GM15510 (cell line): ENCODE data around the gene USE1.
A peak's percentile ranks its signal among the peaks of the same experiment; 100 is the strongest.

Experiments used
- POLR2A ChIP-seq: IDR thresholded peaks from 3 replicates; pipeline ENCODE4 v1.6.1; 2011; ENCODE audit warnings: borderline replicate concordance; ENCODE audit not compliant: insufficient read length; ENCODE audit errors: extremely low read depth

USE1 gene

DNA sequence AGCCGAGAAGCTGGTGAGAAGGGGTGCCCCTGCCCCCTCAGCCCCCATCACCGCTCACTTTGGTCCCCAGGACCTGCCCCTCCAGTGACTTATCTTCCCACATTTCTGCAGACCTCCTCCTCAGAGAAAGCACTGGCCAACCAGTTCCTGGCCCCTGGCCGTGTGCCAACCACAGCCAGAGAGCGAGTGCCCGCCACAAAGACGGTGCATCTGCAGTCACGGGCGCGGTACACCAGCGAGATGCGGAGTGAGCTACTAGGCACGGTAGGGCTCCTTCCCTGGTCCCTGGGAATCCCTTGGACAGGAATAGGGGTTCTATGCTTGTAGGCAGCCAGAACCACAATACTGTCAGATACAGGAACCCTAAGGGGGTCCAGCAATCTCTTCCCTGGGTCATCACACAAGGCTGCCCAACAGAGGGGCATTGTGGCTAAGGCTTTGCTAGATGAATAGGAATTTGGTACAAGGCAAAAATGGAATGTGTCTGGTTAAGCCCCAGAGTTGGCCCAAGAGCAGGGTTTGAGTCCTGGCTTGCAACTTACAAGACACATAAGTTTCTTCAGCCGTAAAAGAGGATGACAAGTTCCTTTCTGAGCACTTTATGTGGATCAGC is 1.0 kb downstream of the USE1 start:
- no peak for TF ChIP-seq POLR2A

DNA sequence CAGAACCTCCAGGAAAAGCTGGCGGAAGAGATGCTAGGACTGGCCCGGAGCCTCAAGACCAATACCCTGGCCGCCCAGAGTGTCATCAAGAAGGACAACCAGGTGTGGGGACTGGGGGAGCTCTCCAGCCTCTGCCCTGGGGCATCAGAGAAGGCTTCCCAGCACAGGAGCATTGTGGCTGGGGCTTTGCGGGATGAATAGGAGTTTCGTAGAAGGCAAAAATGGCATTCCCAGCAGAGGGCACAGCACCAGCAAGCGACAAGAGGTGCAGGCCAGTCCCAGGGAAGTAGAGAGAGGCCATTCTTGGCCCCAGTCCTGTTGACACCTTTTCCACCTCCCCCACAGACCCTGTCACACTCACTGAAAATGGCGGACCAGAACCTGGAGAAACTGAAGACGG is 4.1 kb downstream of the USE1 start:
- no peak for TF ChIP-seq POLR2A

DNA sequence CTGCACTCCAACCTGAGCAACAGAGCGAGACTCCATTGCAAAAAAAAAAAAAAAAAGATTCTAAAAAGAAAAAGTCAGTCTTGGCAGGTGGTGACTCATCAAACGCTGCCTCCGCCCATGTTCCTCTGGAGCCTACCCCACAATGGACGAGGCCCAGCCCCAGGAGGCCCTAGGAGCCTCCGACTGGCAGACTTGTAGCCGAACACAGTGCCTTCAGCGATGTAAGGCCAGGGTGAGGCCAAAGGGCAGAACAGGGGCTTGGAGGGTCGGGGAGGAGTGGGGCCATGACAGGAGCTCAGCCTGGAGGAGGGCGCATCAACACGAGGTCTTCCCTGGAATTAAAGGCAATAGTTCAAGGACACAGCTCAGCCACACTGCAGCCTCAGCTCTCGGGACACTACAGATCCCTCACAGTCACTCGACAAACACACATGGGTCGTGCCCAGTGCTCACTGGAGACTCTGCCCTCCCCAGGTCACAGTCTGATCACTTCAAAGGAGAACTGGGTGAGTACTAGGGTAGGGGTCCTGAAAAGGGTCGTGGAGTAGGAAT is 5.1 kb downstream of the USE1 start:
- no peak for TF ChIP-seq POLR2A

DNA sequence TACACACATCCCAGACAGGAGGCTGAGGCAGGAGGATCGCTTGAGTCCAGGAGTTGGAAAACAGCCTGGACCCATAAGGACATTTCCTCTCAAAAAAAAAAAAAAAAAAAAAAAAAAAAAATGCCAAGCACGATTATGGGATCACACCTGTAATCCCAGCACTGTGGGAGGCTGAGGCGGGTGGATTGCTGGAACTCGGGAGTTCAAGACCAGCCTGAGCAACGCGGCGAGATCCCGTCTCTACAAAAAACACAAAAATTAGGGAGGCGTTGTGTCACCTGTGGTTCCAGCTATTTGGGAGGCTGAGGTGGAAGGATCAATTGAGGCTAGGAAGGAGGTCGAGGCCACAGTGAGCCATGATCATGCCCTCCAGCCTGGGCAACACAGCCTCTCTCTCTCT is 9.9 kb downstream of the USE1 start:
- TF ChIP-seq POLR2A: no peak

DNA sequence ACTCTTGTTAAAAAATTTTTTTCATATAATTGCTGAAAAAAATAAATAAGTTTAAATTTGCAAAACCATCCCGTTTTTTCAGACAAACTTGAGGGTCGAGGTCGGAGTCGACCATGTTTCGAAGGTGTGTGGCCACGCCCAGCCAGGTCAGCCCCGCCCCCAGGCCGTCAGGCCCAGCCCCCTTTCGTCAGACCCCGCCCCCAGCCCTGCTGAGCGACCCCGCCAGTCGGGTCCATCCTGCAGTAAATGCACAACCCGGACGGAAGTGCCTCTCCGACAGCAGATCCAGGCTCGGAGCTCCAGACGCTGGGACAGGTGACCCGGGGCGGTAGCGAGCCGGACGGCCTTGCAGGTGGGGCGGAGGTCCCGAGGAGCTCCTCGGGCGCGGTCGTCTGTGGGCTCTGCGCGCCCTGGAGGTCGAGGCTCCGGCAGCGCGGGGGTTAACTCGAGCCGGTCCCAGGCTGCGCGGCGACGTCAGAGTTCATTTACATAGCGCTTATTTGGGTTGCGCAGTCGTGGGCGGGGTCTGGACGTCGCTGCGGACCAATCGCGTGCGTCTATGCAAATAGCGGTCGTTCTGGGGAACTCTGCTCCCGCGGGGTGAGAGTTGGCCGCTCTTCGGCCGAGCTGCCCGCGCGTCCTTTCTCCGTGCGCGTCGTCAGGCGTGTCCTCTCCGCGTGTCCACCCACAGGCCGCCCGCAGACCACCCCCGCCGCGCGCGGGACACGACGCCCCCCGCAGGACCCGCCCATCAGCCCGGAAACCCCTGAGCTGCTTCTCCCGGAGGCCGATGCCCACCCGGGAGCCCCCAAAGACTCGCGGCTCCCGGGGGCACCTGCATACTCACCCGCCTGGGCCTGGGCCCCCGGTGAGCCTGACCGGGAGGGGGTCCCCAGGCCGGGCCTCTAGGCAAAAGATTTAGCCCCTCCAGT is 11.1 kb downstream of the USE1 start, which contains the start of gene OCEL1:
OCEL1 (plus strand) TSS at position 225 of the 932 bp plus-strand sequence; CDS start at position 247, 22 bp downstream.
- TF ChIP-seq POLR2A: peak; percentile 93

DNA sequence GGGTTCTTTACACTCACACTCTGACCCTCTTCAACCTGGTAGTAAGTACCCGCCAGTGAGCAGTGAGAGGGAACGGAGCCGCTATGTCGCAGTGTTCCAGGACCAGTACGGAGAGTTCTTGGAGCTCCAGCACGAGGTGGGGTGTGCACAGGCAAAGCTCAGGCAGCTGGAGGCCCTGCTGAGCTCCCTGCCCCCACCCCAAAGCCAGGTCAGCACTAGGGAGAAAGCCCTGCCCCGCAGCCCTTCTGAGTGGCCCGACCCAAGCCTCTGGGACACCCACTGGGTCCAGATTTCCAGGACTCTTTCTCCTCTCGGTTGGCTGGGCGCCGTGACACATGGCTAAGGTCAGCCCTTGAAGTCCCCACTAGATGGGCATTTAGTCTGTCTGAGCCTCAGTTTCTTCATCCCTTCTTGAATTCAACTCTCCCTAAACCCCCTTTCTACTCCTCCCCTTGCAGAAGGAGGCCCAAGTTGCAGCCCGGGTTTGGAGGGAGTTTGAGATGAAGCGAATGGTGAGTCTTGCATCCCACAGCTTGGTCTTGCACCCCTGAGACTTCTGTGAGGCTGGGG is 12.7 kb downstream of the USE1 start:
- no peak for TF ChIP-seq POLR2A

DNA sequence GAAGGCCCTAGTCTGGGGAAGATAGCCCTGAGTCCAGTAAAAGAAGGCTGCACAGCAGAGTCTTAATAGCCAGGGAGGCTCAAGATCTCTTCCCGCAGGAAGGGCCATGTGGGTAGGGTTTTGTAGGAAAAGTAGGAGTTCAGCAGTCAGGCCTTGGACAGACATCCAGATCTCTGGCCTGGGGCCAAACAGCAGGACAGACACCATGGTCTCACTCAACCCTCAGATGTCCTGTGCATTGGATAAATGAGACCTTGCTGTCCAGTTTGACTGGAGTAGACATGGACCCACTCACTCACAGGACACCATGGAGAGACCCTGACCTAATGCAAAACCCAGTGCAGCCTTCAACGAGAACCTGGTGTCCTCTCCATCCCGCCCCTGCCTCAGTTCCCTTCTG is 14.7 kb downstream of the USE1 start:
- TF ChIP-seq POLR2A: no peak

DNA sequence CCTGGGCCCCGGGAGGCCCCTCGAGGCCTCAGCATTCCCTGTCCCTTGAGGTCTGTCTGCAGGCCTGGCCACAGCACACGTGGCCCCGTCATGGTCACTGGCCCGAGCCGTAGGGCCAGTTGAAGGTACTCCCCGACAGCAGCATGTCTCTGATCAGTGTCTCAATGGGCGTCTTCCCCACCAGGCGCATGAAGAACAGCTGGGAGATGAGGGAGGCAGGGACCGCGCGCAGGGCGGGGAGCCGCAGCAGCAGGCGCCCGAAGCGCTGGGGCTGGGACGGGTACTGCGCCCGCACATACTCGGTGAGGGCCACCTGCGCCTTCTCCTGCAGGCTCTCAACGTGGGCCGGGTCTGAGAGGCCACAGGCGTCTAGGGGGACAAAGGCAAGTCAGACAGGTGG is 17.1 kb downstream of the USE1 start:
- no peak for TF ChIP-seq POLR2A

DNA sequence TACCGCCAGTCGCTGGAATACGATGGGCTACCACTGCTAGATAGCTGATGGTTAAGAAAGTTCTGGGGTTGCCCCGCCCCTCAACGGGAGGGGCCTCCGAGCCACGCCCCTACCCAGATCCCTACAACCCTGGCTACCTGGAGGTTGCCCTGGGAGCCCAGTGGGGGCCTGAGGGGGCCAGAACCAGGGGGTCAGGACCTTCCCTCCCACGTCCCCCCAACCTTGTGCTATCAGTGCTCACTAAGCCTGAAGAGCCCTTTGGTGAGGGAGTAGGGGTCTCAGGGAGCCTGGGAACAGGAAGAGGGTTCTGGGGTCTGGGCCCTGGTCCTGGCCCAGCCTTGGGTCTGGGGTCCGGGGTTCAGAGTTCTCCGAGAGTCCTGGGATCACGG is 19.7 kb downstream of the USE1 start:
- TF ChIP-seq POLR2A: peak; percentile 39

DNA sequence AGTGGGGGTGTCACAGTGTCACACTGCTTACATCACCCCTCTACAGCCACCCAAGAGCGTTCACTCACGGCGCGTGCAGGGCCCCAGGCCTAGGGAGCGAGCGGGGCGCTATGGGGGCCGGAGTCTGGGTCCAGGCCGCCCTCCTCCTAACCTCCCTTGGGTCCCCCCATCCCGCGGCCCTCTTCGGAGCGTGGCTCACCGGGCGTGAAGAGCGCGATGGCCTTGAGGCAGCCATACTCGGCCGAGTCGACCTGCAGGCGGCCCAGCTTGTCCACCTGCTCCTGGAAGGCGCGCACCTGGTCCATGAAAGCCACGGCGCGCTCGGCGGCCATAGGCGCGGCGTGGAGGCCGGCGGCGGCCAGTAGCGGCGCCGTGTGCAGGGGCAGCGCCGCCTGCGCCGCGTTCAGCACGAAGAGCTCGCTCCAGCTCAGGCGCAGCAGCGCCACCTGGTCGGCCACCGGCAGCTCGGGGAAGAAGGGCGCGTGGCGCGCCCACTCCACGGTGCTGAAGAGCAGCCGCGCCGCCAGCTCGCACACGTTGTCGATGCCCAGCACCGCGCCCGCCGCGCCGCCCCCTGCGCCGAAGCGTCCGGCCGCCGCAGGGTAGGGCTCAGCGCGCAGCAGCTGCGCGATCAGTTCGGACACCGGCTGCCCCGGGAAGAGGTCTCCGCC is 20.3 kb downstream of the USE1 start:
- TF ChIP-seq POLR2A: peak; percentile 44

DNA sequence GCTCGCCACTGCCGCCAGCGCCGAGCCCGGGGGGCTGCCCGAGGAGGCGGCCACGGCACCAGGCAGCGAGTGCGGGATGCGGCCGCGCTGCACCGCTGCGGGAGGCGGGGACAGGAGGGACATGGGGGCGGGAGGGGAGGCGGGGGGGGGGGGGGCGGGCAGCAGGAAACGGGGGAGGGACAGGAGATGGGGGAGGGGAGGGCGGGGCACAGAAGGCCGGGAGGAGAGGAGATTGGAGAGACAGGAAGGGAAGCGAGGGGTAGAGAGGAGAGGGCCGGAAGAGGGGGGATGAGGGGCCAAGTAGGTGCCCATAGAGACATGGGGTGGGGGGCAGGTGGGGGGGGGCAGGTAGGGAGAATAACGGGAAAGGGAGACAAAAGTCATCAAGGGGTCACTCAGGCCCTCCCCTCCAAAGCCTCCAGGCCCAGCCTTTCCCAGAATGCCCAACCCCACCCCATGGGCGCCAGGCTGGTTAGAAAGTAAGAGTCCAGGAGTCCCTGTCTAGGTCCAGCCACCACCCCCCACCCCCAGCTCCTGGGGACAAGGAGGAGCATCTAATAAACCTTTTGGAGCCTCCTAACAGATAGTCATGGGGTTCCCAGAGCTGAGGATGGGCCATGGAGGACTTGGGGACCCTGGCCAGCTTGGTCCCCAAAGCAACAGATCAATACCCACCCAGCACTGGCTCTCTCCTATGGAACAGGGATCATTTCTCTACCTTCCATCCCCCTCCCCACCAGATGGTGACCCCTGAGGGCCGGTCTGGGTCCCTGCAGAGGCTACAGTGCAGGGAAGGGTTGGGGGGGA is 21.0 kb downstream of the USE1 start:
- TF ChIP-seq POLR2A: no peak

DNA sequence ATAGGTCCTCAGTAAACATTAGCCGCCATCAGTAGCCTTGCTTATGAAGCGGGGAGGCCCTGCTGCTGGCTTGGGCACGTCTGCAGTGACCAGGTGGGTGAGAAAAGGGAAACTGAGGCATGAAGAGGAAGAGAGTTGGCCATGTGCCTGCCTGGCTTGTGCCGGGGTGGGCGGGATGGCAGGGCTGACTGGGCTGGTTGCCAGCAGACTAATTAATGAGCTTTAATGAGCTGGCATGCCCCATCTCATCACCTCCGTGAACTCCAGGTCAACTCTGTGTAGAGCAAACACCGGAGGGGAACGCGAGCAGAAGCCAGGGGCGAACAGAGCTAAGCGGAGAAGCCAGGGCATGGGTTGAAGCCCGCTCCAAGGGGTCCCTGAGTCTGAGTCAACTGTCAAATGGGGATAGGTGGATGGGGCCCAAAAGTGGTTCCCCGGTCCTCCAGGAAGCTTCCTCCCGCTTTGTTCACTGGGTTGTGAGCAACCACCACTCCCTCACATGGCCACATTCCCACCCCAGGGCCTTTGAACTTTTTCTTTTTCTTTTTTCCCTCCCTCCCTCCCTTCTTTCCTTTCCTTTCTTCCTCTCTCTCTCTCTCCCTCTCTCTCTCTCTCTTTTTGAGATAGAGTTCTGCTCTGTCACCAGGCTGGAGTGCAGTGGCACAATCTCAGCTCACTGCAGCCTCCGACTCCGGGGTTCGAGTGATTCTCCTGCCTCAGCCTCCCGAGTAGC is 21.8 kb downstream of the USE1 start:
- no peak for TF ChIP-seq POLR2A
